Endothelial cell of umbilical vein (primary cell): ENCODE measurements around the gene TIAM1. TPM values are rescaled to one million over a fixed set of nuclear protein-coding genes. Genes with fewer than 3 reads are reported as not detected.

Experiments used
- BruUV-seq: library from RNA; stranded (reverse); fragments of 400-500 nt; replicated peaks from 2 replicates; lab custom pipeline; 2021; lab: Mats Ljungman, UMichigan
- CTCF ChIA-PET: fragments of 300-600, 350-600 bp; sonication (Branson Sonifier 250); formaldehyde crosslinking; loops from one replicate; lab custom pipeline; 2021; ENCODE audit warnings: antibody characterized with exemption, inconsistent platforms; lab: Charles Lee
- POLR2A ChIA-PET: fragments of 300-600, 350-600 bp; sonication (Branson Sonifier 250); formaldehyde crosslinking; loops from one replicate; lab custom pipeline; 2021; ENCODE audit warnings: antibody characterized with exemption, inconsistent platforms; lab: Charles Lee
- DNase-seq: peaks from one replicate; pipeline ENCODE4 v3.0.0-alpha.2; 2011; ENCODE audit warnings: low read depth, low spot score
- FAIRE-seq: peaks from 2 replicates; lab custom pipeline; 2011; peaks lifted over from hg19 to GRCh38; lab: Jason Lieb, UNC
- H2AFZ ChIP-seq: 2 replicates; pipeline ENCODE4 v1.6.0; 2012; ENCODE audit warnings: low read depth, low read length, control low read depth, inconsistent platforms
- H3K27ac ChIP-seq: 2 replicates; pipeline ENCODE4 v1.5.1; 2011; ENCODE audit warnings: low read depth, mild to moderate bottlenecking, control low read depth, low read length, moderate library complexity; ENCODE audit not compliant: insufficient read depth
- H3K27me3 ChIP-seq, 2 experiments: 2 replicates each; pipeline versions ENCODE4 v1.6.0 to v1.6.1; 2011; ENCODE audit warnings: low read length in 2 of 2, mixed read lengths in 1 of 2; ENCODE audit not compliant: control insufficient read depth in 2 of 2, insufficient read depth in 2 of 2
- H3K36me3 ChIP-seq, 2 experiments: 2 replicates in 1 of 2; 3 replicates in 1 of 2; pipeline ENCODE4 v1.5.1; 2011; ENCODE audit warnings: low read length in 2 of 2, mild to moderate bottlenecking in 1 of 2, moderate library complexity in 1 of 2; ENCODE audit not compliant: control insufficient read depth in 2 of 2, insufficient read depth in 2 of 2; ENCODE audit errors: extremely low read depth in 1 of 2
- H3K4me1 ChIP-seq: 3 replicates; pipeline ENCODE4 v1.5.1; 2011; ENCODE audit warnings: mild to moderate bottlenecking, low read length; ENCODE audit not compliant: control insufficient read depth, insufficient read depth; ENCODE audit errors: extremely low read depth
- H3K4me2 ChIP-seq: 2 replicates; pipeline ENCODE4 v1.6.1; 2011; ENCODE audit warnings: low read length, control low read depth, mixed read lengths; ENCODE audit not compliant: insufficient read depth
- H3K4me3 ChIP-seq, 3 experiments: fragments of 200-600 bp in 1 of 3; sonication (generic), shearing (Covaris generic) in 1 of 3; replicated peaks in 1 of 3; 2 replicates each; pipeline ENCODE4 v1.5.1; 2011 to 2016; ENCODE audit warnings: control low read depth in 3 of 3, low read length in 3 of 3, mild to moderate bottlenecking in 2 of 3, inconsistent platforms in 1 of 3, low read depth in 1 of 3, moderate library complexity in 1 of 3; ENCODE audit not compliant: insufficient read depth in 1 of 3
- H3K79me2 ChIP-seq: 2 replicates; pipeline ENCODE4 v1.6.0; 2012; ENCODE audit warnings: low read length, inconsistent platforms; ENCODE audit not compliant: control insufficient read depth, insufficient read depth
- H3K9ac ChIP-seq: replicated peaks from 2 replicates; pipeline ENCODE3; 2011; ENCODE audit warnings: low read length, control low read depth; ENCODE audit not compliant: insufficient read depth; ENCODE audit errors: extremely low read depth
- H3K9me1 ChIP-seq: replicated peaks from 3 replicates; pipeline ENCODE4 v1.6.0; 2011; ENCODE audit warnings: mild to moderate bottlenecking, low read length; ENCODE audit not compliant: control insufficient read depth, insufficient read depth; ENCODE audit errors: extremely low read depth
- H3K9me3 ChIP-seq: replicated peaks from 2 replicates; pipeline ENCODE4 v1.5.1; 2012; ENCODE audit warnings: low read length, inconsistent platforms; ENCODE audit not compliant: control insufficient read depth, insufficient read depth
- H4K20me1 ChIP-seq: replicated peaks from 2 replicates; pipeline ENCODE3; 2011; ENCODE audit warnings: mild to moderate bottlenecking, low read length; ENCODE audit not compliant: control insufficient read depth, insufficient read depth; ENCODE audit errors: extremely low read depth
- EZH2 ChIP-seq: IDR thresholded peaks from 2 replicates; pipeline ENCODE4 v1.6.1; 2012; ENCODE audit warnings: borderline replicate concordance, low read depth, mild to moderate bottlenecking, moderate library complexity, low read length, inconsistent platforms; ENCODE audit not compliant: severe bottlenecking
- GATA2 ChIP-seq: IDR thresholded peaks from 2 replicates; pipeline ENCODE4 v1.7.0; 2011; ENCODE audit warnings: low read depth, mild to moderate bottlenecking, moderate library complexity, mixed read lengths, low read length; ENCODE audit not compliant: insufficient read length, insufficient read depth
- JUN ChIP-seq: IDR thresholded peaks from 2 replicates; pipeline ENCODE4 v1.6.1; 2011; ENCODE audit warnings: borderline replicate concordance, low read depth; ENCODE audit not compliant: insufficient read length, insufficient read depth
- MAX ChIP-seq: IDR thresholded peaks from 2 replicates; pipeline ENCODE4 v1.6.1; 2011; ENCODE audit not compliant: insufficient read depth, insufficient read length
- POLR2A ChIP-seq: IDR thresholded peaks from 2 replicates; pipeline ENCODE4 v1.6.1; 2012; ENCODE audit warnings: low read depth, mild to moderate bottlenecking, control low read depth, low read length
- POLR2AphosphoS5 ChIP-seq: IDR thresholded peaks from 2 replicates; pipeline ENCODE4 v1.6.1; 2012; ENCODE audit warnings: low read depth, mild to moderate bottlenecking, control low read depth, low read length, moderate library complexity; ENCODE audit not compliant: insufficient read depth
- dilution Hi-C: fragments of 300-500 bp; cut with MboI; formaldehyde crosslinking; loops from one replicate; pipeline ENCODE4 v1.15.0; 2019; ENCODE audit warnings: low sequenced_read_pairs; ENCODE audit not compliant: extremely low pct_ligation_motif_present
- intact Hi-C: fragments of 100-400 bp; cut with micrococcal nuclease; formaldehyde crosslinking; loops from one replicate; pipeline ENCODE4 v1.10.0; 2022
- polyA plus RNA-seq, 4 experiments: library from polyadenylated mRNA; depleted of rRNA in 3 of 4; stranded (reverse) in 3 of 4; unstranded in 1 of 4; fragments of >200 nt; gene quantifications; 2 replicates each; pipeline versions ENCODE4 v1.2.1 to v1.2.3, GENCODE V29; 2011 to 2012; ENCODE audit warnings: missing spikeins in 1 of 4
- total RNA-seq: library from RNA; stranded (reverse); gene quantifications from 2 replicates; pipeline ENCODE4 v1.2.3, GENCODE V29; 2021
- TF ChIP-seq, protein P1 (sequence below), 2 donors: IDR thresholded peaks; 1 replicate in 1 of 2; 2 replicates in 1 of 2; pipeline ENCODE4 v1.5.1; 2011; ENCODE audit warnings: low read length in 2 of 2, mild to moderate bottlenecking in 2 of 2, moderate library complexity in 2 of 2, control low read depth in 1 of 2, inconsistent platforms in 1 of 2, low read depth in 1 of 2; ENCODE audit not compliant: insufficient read depth in 1 of 2; ENCODE audit errors: extremely low read depth in 1 of 2

TIAM1 gene
- total and polyA plus RNA-seq, 2 donors (not counting 3 experiments of a cell fraction or from before 2014, with no cell fraction given) = 0.21 to 0.86 TPM

GRCh38 chr21:31087639-31088473, 256.2 kb downstream of the TIAM1 start:
- no TSS peak for BruUV-seq
- FAIRE-seq (no peak), DNase-seq (no peak)
- H3K27ac ChIP-seq = no peak overlapping the region
- H3K4me1 ChIP-seq = no peaks in the 10 kb centered on the region
- no peak overlapping the region for H3K9ac ChIP-seq
- no peaks in the 10 kb centered on the region for H3K9me3 ChIP-seq
- no peak overlapping the region for H3K4me2 ChIP-seq
- dilution Hi-C loops = no loop called here
- no peaks in the 10 kb centered on the region for H3K27me3 ChIP-seq
- H3K79me2 ChIP-seq = no peaks in the 10 kb centered on the region
- H2AFZ ChIP-seq = no peak overlapping the region
- no peak overlapping the region for H3K4me3 ChIP-seq
- no peaks in the 10 kb centered on the region for H4K20me1 ChIP-seq
- TF ChIP-seq EZH2 (no peak), MAX (no peak), POLR2AphosphoS5 (no peak), POLR2A (no peak), GATA2 (no peak), JUN (no peak)
- TF ChIP-seq, protein P1, sequence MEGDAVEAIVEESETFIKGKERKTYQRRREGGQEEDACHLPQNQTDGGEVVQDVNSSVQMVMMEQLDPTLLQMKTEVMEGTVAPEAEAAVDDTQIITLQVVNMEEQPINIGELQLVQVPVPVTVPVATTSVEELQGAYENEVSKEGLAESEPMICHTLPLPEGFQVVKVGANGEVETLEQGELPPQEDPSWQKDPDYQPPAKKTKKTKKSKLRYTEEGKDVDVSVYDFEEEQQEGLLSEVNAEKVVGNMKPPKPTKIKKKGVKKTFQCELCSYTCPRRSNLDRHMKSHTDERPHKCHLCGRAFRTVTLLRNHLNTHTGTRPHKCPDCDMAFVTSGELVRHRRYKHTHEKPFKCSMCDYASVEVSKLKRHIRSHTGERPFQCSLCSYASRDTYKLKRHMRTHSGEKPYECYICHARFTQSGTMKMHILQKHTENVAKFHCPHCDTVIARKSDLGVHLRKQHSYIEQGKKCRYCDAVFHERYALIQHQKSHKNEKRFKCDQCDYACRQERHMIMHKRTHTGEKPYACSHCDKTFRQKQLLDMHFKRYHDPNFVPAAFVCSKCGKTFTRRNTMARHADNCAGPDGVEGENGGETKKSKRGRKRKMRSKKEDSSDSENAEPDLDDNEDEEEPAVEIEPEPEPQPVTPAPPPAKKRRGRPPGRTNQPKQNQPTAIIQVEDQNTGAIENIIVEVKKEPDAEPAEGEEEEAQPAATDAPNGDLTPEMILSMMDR (IDR thresholded peaks at IDR 0.05; ENCODE audit: extremely low read depth in 1 of 2, insufficient read depth in 1 of 2, low read depth in 1 of 2, low read length in 2 of 2) = no peak
- POLR2A ChIA-PET = no interaction called here
- H3K9me1 ChIP-seq = no peaks in the 10 kb centered on the region
- CTCF ChIA-PET = interaction anchor here (2.1 to 4.2 kb wide), 2 partner anchors 9 to 1043 kb away, joined by 10 to 35 read pairs; no protein-coding TSS in a partner anchor
- no peaks in the 10 kb centered on the region for H3K36me3 ChIP-seq
- intact Hi-C loops = loop anchor here (2.0 to 5.0 kb wide), 2 partner anchors 256 to 1613 kb away; no protein-coding TSS in a partner anchor
